H9 (cell line): ENCODE data around the gene SLC26A2. TPM values are rescaled to one million over a fixed set of nuclear protein-coding genes. Genes with fewer than 3 reads are reported as not detected.
A peak's percentile ranks its signal among the peaks of the same experiment; 100 is the strongest.

Experiments used
- DNase-seq: peaks from one replicate; pipeline ENCODE4 v3.0.0-alpha.2; 2017
- H2AFZ ChIP-seq: one replicate; pipeline ENCODE4 v1.6.1; 2013; ENCODE audit warnings: mild to moderate bottlenecking, low read length, control low read depth, moderate library complexity
- H2AK5ac ChIP-seq: 2 replicates; pipeline ENCODE4 v1.6.1; 2013; ENCODE audit warnings: low read length, control low read depth, mixed read lengths; ENCODE audit not compliant: insufficient read length
- H2BK120ac ChIP-seq: one replicate; pipeline ENCODE4 v1.6.1; 2013; ENCODE audit warnings: low read depth, mild to moderate bottlenecking, low read length, control low read depth, inconsistent platforms; ENCODE audit not compliant: poor library complexity, severe bottlenecking
- H2BK12ac ChIP-seq: 2 replicates; pipeline ENCODE4 v1.6.1; 2013; ENCODE audit warnings: low read length, control low read depth, mixed read lengths, low read depth; ENCODE audit not compliant: insufficient read length
- H2BK15ac ChIP-seq: 2 replicates; pipeline ENCODE4 v1.6.1; 2013; ENCODE audit warnings: low read depth, low read length, control low read depth
- H2BK20ac ChIP-seq: one replicate; pipeline ENCODE4 v1.6.1; 2013; ENCODE audit warnings: low read depth, mild to moderate bottlenecking, low read length, control low read depth, inconsistent platforms; ENCODE audit not compliant: poor library complexity, severe bottlenecking
- H2BK5ac ChIP-seq: 2 replicates; pipeline ENCODE4 v1.6.1; 2013; ENCODE audit warnings: low read length, control low read depth, mixed read lengths; ENCODE audit not compliant: insufficient read length
- H3K14ac ChIP-seq: 2 replicates; pipeline ENCODE4 v1.6.1; 2013; ENCODE audit warnings: low read length, control low read depth; ENCODE audit not compliant: insufficient read depth
- H3K18ac ChIP-seq: 2 replicates; pipeline ENCODE4 v1.6.1; 2013; ENCODE audit warnings: low read depth, mild to moderate bottlenecking, mixed read lengths, low read length, control low read depth; ENCODE audit not compliant: insufficient read length
- H3K23ac ChIP-seq: 2 replicates; pipeline ENCODE4 v1.6.1; 2013; ENCODE audit warnings: low read length, control low read depth, mixed read lengths, low read depth; ENCODE audit not compliant: insufficient read length
- H3K23me2 ChIP-seq: 2 replicates; pipeline ENCODE4 v1.6.1; 2013; ENCODE audit warnings: low read depth, mild to moderate bottlenecking, mixed read lengths, low read length, control low read depth; ENCODE audit not compliant: insufficient read length, poor library complexity, severe bottlenecking
- H3K27ac ChIP-seq: 2 replicates; pipeline ENCODE4 v1.5.1; 2013; ENCODE audit warnings: low read length, control low read depth, mixed read lengths, low read depth; ENCODE audit not compliant: insufficient read length
- H3K27me3 ChIP-seq: 2 replicates; pipeline ENCODE4 v1.6.1; 2013; ENCODE audit warnings: low read length, control low read depth, inconsistent platforms; ENCODE audit not compliant: insufficient read depth
- H3K4ac ChIP-seq: 2 replicates; pipeline ENCODE4 v1.6.1; 2013; ENCODE audit warnings: low read depth, mild to moderate bottlenecking, control low read depth, inconsistent platforms, low read length, moderate library complexity
- H3K4me1 ChIP-seq: 2 replicates; pipeline ENCODE4 v1.6.1; 2013; ENCODE audit warnings: low read length, control low read depth, inconsistent platforms; ENCODE audit not compliant: insufficient read depth
- H3K4me2 ChIP-seq: 2 replicates; pipeline ENCODE4 v1.6.1; 2013; ENCODE audit warnings: low read length, control low read depth, mixed read lengths; ENCODE audit not compliant: insufficient read length, insufficient read depth
- H3K56ac ChIP-seq: 2 replicates; pipeline ENCODE4 v1.6.1; 2013; ENCODE audit warnings: low read depth, mild to moderate bottlenecking, mixed read lengths, low read length, control low read depth; ENCODE audit not compliant: insufficient read length
- H3K79me1 ChIP-seq: 2 replicates; pipeline ENCODE4 v1.6.1; 2013; ENCODE audit warnings: low read depth, mild to moderate bottlenecking, moderate library complexity, low read length, control low read depth, inconsistent platforms; ENCODE audit not compliant: insufficient read depth, poor library complexity, severe bottlenecking
- H3K79me2 ChIP-seq: 2 replicates; pipeline ENCODE4 v1.6.1; 2013; ENCODE audit warnings: low read length, control low read depth, inconsistent platforms; ENCODE audit not compliant: insufficient read depth
- H3K9ac ChIP-seq: 2 replicates; pipeline ENCODE4 v1.6.1; 2013; ENCODE audit warnings: low read length, control low read depth, mixed read lengths; ENCODE audit not compliant: insufficient read length; ENCODE audit errors: extremely low read depth
- H3K9me3 ChIP-seq: one replicate; pipeline ENCODE4 v1.6.1; 2013; ENCODE audit warnings: low read depth, low read length, inconsistent platforms; ENCODE audit not compliant: control insufficient read depth
- H3T11ph ChIP-seq: one replicate; pipeline ENCODE4 v1.6.1; 2013; ENCODE audit warnings: mild to moderate bottlenecking, low read length, control low read depth, inconsistent platforms
- H4K20me1 ChIP-seq: one replicate; pipeline ENCODE4 v1.6.1; 2013; ENCODE audit not compliant: control insufficient read depth, insufficient read length, insufficient read depth
- H4K5ac ChIP-seq: 2 replicates; pipeline ENCODE4 v1.6.1; 2013; ENCODE audit warnings: low read depth, mild to moderate bottlenecking, mixed read lengths, low read length, control low read depth; ENCODE audit not compliant: insufficient read length
- H4K8ac ChIP-seq: replicated peaks from 2 replicates; pipeline ENCODE4 v1.6.1; 2013; ENCODE audit warnings: low read length, control low read depth, mixed read lengths, low read depth; ENCODE audit not compliant: insufficient read length
- H4K91ac ChIP-seq: 2 replicates; pipeline ENCODE4 v1.6.1; 2013; ENCODE audit warnings: low read depth, mild to moderate bottlenecking, moderate library complexity, mixed read lengths, low read length, control low read depth; ENCODE audit not compliant: insufficient read length
- H3K27ac Mint-ChIP-seq, 3 experiments: 2 replicates in 2 of 3; 3 replicates in 1 of 3; pipeline ENCODE4 v1.8.0; 2020 to 2021; ENCODE audit warnings: mixed read lengths in 3 of 3, mild to moderate bottlenecking in 1 of 3, moderate library complexity in 1 of 3
- H3K27me3 Mint-ChIP-seq: 2 replicates; pipeline ENCODE4 v1.8.0; 2021; ENCODE audit warnings: low read depth, mild to moderate bottlenecking, moderate library complexity, mixed read lengths
- H3K36me3 Mint-ChIP-seq, 3 experiments: 2 replicates in 2 of 3; 3 replicates in 1 of 3; pipeline ENCODE4 v1.8.0; 2020 to 2021; ENCODE audit warnings: low read depth in 3 of 3, mixed read lengths in 3 of 3; ENCODE audit not compliant: insufficient read depth in 1 of 3
- H3K4me1 Mint-ChIP-seq, 2 experiments: 2 replicates each; pipeline ENCODE4 v1.8.0; 2020; ENCODE audit warnings: mixed read lengths in 2 of 2
- H3K4me3 Mint-ChIP-seq, 2 experiments: 2 replicates in 1 of 2; 3 replicates in 1 of 2; pipeline ENCODE4 v1.8.0; 2020 to 2021; ENCODE audit warnings: mild to moderate bottlenecking in 2 of 2, mixed read lengths in 2 of 2, moderate library complexity in 1 of 2
- H3K9me3 Mint-ChIP-seq, 2 experiments: 2 replicates in 1 of 2; 3 replicates in 1 of 2; pipeline ENCODE4 v1.8.0; 2020; ENCODE audit warnings: mild to moderate bottlenecking in 2 of 2, mixed read lengths in 2 of 2, moderate library complexity in 1 of 2
- CTCF ChIP-seq: fragments of 200-600 bp; sonication (generic); conservative IDR thresholded peaks from 3 replicates; pipeline ENCODE4 v1.8.0; 2021; ENCODE audit warnings: antibody characterized with exemption, mild to moderate bottlenecking
- WGBS: extraction: QIAGEN DNeasy Blood & Tissue Kit; methylation state at CpG from one replicate; pipeline ENCODE4 v1.1.7; 2013; ENCODE audit warnings: missing lambda C conversion rate, low lambda C conversion rate, mixed read lengths; ENCODE audit not compliant: insufficient read length; ENCODE audit errors: extremely low coverage; 5-methylcytosine and 5-hydroxymethylcytosine counted together
- total RNA-seq: library from RNA; stranded (reverse); gene quantifications from 2 replicates; pipeline ENCODE4 v1.2.1, GENCODE V29; 2021

Gene SLC26A2
- total RNA-seq, 1 experiment from 2014 or later = 5.9 TPM

GRCh38 chr5:149954798-149955197 lies 5.8 kb upstream of the SLC26A2 start:
- no peak overlapping the region for H2AFZ ChIP-seq
- H3K4ac ChIP-seq = no peak overlapping the region
- H3K27ac ChIP-seq = no peak overlapping the region

More at GRCh38 chr5:149954798-149955197, 5.8 kb upstream of the SLC26A2 start:
- no CpG with 5 or more reads among the region's 6 CpGs for WGBS
- Histone ChIP-seq H3K23ac (no peak overlapping the region), H3K79me2 (no peaks in the 10 kb centered on the region), H3K9me3 (no peaks in the 10 kb centered on the region), H2BK12ac (no peak overlapping the region), H3K4me1 (peaks cover 2% of the 10 kb centered on the region; the same call in 1 of the 2 replicates), H3K14ac (no peak overlapping the region), H2AK5ac (no peak overlapping the region), H3K23me2 (peaks cover 5% of the 10 kb centered on the region), H3K18ac (no peak overlapping the region), H4K8ac (no peak overlapping the region), H4K5ac (no peak overlapping the region), H3K27me3 (no peaks in the 10 kb centered on the region), H2BK120ac (no peak overlapping the region), H4K91ac (no peak overlapping the region), H2BK5ac (no peak overlapping the region), H2BK20ac (no peak overlapping the region), H3K56ac (no peak overlapping the region), H3T11ph (no peak overlapping the region), H4K20me1 (no peaks in the 10 kb centered on the region), H3K9ac (no peak overlapping the region), H2BK15ac (no peak overlapping the region), H3K4me2 (no peak overlapping the region), H3K79me1 (no peaks in the 10 kb centered on the region)
- Mint-ChIP-seq H3K9me3 (no peaks in the 10 kb centered on the region), H3K27me3 (no peaks in the 10 kb centered on the region; the same call in none of the 2 replicates), H3K4me3 (no peak overlapping the region), H3K4me1 (peaks cover 6 to 7% of the 10 kb centered on the region in 2 experiments), H3K27ac (peak overlapping the region in 1 of 3 experiments; percentile 40; a peak in 1 of 7 replicates), H3K36me3 (no peaks in the 10 kb centered on the region)
- TF ChIP-seq CTCF = no peak
- DNase-seq = no peak
